Left renal cortex interstitium (tissue), 4 donors: ENCODE measurements around the gene SCAMP2. TPM values are rescaled to one million over a fixed set of nuclear protein-coding genes. Genes with fewer than 3 reads are reported as not detected.

Experiments
- DNase-seq, 4 donors: peaks; one replicate each; pipeline ENCODE4 v3.0.0-alpha.2; 2013; ENCODE audit warnings: low read depth in 4 of 4, low spot score in 2 of 4, missing footprints in 1 of 4
- polyA plus RNA-seq, 4 donors: library from polyadenylated mRNA; unstranded; fragments of 120-200 nt; gene quantifications; one replicate each; pipeline ENCODE4 v1.2.1, GENCODE V29; 2013; ENCODE audit not compliant: insufficient read length in 4 of 4

SCAMP2 gene
- polyA plus RNA-seq, 4 donors = 68.4 to 78.0 (median 72.7) TPM

GRCh38 chr15:74800559-74801094 lies 72.5 kb downstream of the SCAMP2 start:
- no peak for DNase-seq

- DNase-seq = no peak
Observed at GRCh38 chr15:74799856-74800558, 73.2 kb downstream of the SCAMP2 start.

- no peak for DNase-seq
Observed at GRCh38 chr15:74799255-74799855, 73.8 kb downstream of the SCAMP2 start.

- no peak for DNase-seq
Observed at GRCh38 chr15:74798388-74799254, 74.5 kb downstream of the SCAMP2 start.

GRCh38 chr15:74795966-74796625 lies 77.1 kb downstream of the SCAMP2 start:
- no peak for DNase-seq

- no peak for DNase-seq
Observed at GRCh38 chr15:74794970-74795349, 78.2 kb downstream of the SCAMP2 start.

- no peak for DNase-seq
Observed at GRCh38 chr15:74794248-74794969, 78.8 kb downstream of the SCAMP2 start.

Other genes with a start within 250 kb of the SCAMP2 start
- 10 to 100 TPM; 37.5 to 43.0 (median 40.6) TPM for gene EDC3, start 177.3 kb downstream of the SCAMP2 start, polyA plus RNA-seq
- gene CYP1A1, start 147.8 kb downstream of the SCAMP2 start, polyA plus RNA-seq = under 1 TPM in 1 of 4 donors, not detected in 3; 0.20 TPM
- gene CYP1A2, start 124.5 kb downstream of the SCAMP2 start, polyA plus RNA-seq = under 1 TPM; 0.10 to 0.25 (median 0.19) TPM
- 10 to 100 TPM; 45.4 to 51.3 (median 46.4) TPM for gene CSK, start 91.3 kb downstream of the SCAMP2 start, polyA plus RNA-seq
- not detected for gene LMAN1L, start 60.5 kb downstream of the SCAMP2 start, polyA plus RNA-seq
- under 1 TPM in 1 of 4 donors, not detected in 3; 0.07 TPM for gene CPLX3, start 46.7 kb downstream of the SCAMP2 start, polyA plus RNA-seq
- gene ULK3, start 30.2 kb downstream of the SCAMP2 start, polyA plus RNA-seq = 10 to 100 TPM; 30.5 to 36.2 (median 33.7) TPM
- gene MPI, start 16.7 kb upstream of the SCAMP2 start, polyA plus RNA-seq = 10 to 100 TPM; 60.5 to 76.7 (median 63.1) TPM
- 10 to 100 TPM; 52.4 to 59.7 (median 57.6) TPM for gene FAM219B, start 33.5 kb upstream of the SCAMP2 start, polyA plus RNA-seq
- 100 to 1,000 TPM; 191 to 233 (median 208) TPM for gene COX5A, start 64.7 kb upstream of the SCAMP2 start, polyA plus RNA-seq
- 1 to 10 TPM; 2.0 to 3.4 (median 2.9) TPM for gene RPP25, start 83.4 kb upstream of the SCAMP2 start, polyA plus RNA-seq
- gene SCAMP5, start 122.2 kb upstream of the SCAMP2 start, polyA plus RNA-seq = 10 to 100 TPM; 19.5 to 30.0 (median 25.7) TPM
- gene PPCDC, start 150.2 kb upstream of the SCAMP2 start, polyA plus RNA-seq = 10 to 100 TPM; 11.1 to 15.1 (median 14.3) TPM